Heart left ventricle (tissue), 13 donors: ENCODE results near the gene CLEC16A.

Experiments used
- CTCF ChIP-seq, 12 donors: fragments of 200-600 bp; sonication (generic) in 4 of 12; IDR thresholded peaks; one replicate each; pipeline versions ENCODE4 v1.5.0 to v1.8.0; 2018 to 2022; ENCODE audit warnings: antibody characterized with exemption in 12 of 12, mild to moderate bottlenecking in 5 of 12
- POLR2A ChIP-seq, 2 donors: fragments of 450-650 bp; IDR thresholded peaks; one replicate each; pipeline ENCODE4 v1.6.1; 2017; ENCODE audit warnings: antibody characterized with exemption in 2 of 2, mild to moderate bottlenecking in 2 of 2, moderate library complexity in 2 of 2
- donor health status: ischemic (EF 13 %, LVEDD 7.1; RV severe dilation, severe dysfunction).
- donor health status: DM: no; HTN: yes; CAD: no.
- donor health status: DM: no; HTN: no; CAD: no.
- donor health status: ischemic (EF 25% LVEDD 6.9; RV normal size, moderate dysfunction).
- donor health status: ischemic (EF 25% LVEDD 5.7; RV mildly dilated, moderate dysfunction).
- donor health status: ischemic (EF 35%, LVEDD 5.7; RV mildly dilated, moderate dysfunction).
- donor health status: nonischemic (EF 11% LVEDD 7.7; RV severe dilation, severe dysfunction).
- donor health status: DM: yes; HTN: yes; CAD: no.
- donor health status: PGD.
- donor health status: ischemic (EF 29% LVEDD 5.4; RV normal size, mild dysfunction).
- donor health status: nonischemic (EF 23%, LVEDD 6.1; RV moderate dilation, normal function).

- TF ChIP-seq CTCF (IDR thresholded peaks at IDR 0.05), result no peak
- no peak for TF ChIP-seq POLR2A (IDR thresholded peaks at IDR 0.05)
These were observed 204.8 kb downstream of the CLEC16A start for GRCh38 chr16:11149011-11149616.
